ENCODE results near the gene SETBP1. TPM values are rescaled to one million over a fixed set of nuclear protein-coding genes. Genes with fewer than 3 reads are reported as not detected.

SETBP1 gene
- total RNA-seq, 2 experiments from 2014 or later, result 0.74 to 1.4 TPM

DNA sequence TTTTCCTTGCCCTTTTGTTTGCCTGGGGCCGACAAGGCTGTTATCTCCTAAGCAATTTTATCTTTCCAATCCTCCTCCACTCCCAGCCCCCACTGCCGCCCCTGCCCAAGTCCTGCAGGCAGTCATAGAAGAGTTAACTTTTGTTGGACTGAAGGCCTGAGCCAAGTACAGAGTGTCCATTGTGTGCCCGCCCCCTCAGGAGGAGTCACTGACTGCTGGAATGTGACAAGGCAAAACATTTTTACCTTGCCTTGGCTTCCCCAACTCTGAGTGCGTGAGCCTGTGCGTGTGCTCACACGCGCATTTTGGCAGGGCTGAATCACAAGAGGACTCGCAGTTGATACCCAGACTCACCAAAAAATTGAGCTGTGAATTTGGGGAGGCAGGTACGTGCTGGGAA, 16.2 kb downstream of the SETBP1 start:
- no peak overlapping the region for H3K4me3 Mint-ChIP-seq
- no peak for DNase-seq
- peaks cover 15% of the 10 kb centered on the region for H3K27me3 Mint-ChIP-seq (ENCODE audit: low read depth)
- intact Hi-C loops (cut with micrococcal nuclease), result no loop called here
- CTCF ChIA-PET, result interaction anchor here (0.6 kb wide), 1 partner anchor 117 kb away, joined by 3 read pairs; no protein-coding TSS in a partner anchor
- peaks cover 5% of the 10 kb centered on the region for H3K4me1 Mint-ChIP-seq (ENCODE audit: low read depth)
- no peaks in the 10 kb centered on the region for H3K36me3 Mint-ChIP-seq (ENCODE audit: low read depth)
- no peaks in the 10 kb centered on the region for H3K9me3 Mint-ChIP-seq
- H3K27ac Mint-ChIP-seq, result no peak overlapping the region

- intact Hi-C loops (cut with micrococcal nuclease), result no loop called here
- no peak overlapping the region for H3K27ac Mint-ChIP-seq
- H3K4me1 Mint-ChIP-seq (ENCODE audit: low read depth), result peaks cover 8% of the 10 kb centered on the region
- no peak for DNase-seq
- peaks cover 14% of the 10 kb centered on the region for H3K27me3 Mint-ChIP-seq (ENCODE audit: low read depth)
- H3K4me3 Mint-ChIP-seq, result no peak overlapping the region
- no peaks in the 10 kb centered on the region for H3K36me3 Mint-ChIP-seq (ENCODE audit: low read depth)
- H3K9me3 Mint-ChIP-seq, result no peaks in the 10 kb centered on the region
- CTCF ChIA-PET, result interaction anchor here (0.6 kb wide), 1 partner anchor 118 kb away, joined by 3 read pairs; no protein-coding TSS in a partner anchor
These were observed 16.6 kb downstream of the SETBP1 start for GRCh38 chr18:44697315-44697714.

GRCh38 chr18:44698518-44698917, 17.8 kb downstream of the SETBP1 start:
- no peak overlapping the region for H3K27ac Mint-ChIP-seq
- peaks cover 13% of the 10 kb centered on the region for H3K27me3 Mint-ChIP-seq (ENCODE audit: low read depth)
- no peaks in the 10 kb centered on the region for H3K9me3 Mint-ChIP-seq
- DNase-seq, result no peak
- intact Hi-C loops (cut with micrococcal nuclease), result no loop called here
- peaks cover 16% of the 10 kb centered on the region for H3K4me1 Mint-ChIP-seq (ENCODE audit: low read depth)
- CTCF ChIA-PET, result no interaction called here
- H3K4me3 Mint-ChIP-seq, result no peak overlapping the region
- no peaks in the 10 kb centered on the region for H3K36me3 Mint-ChIP-seq (ENCODE audit: low read depth)

DNA sequence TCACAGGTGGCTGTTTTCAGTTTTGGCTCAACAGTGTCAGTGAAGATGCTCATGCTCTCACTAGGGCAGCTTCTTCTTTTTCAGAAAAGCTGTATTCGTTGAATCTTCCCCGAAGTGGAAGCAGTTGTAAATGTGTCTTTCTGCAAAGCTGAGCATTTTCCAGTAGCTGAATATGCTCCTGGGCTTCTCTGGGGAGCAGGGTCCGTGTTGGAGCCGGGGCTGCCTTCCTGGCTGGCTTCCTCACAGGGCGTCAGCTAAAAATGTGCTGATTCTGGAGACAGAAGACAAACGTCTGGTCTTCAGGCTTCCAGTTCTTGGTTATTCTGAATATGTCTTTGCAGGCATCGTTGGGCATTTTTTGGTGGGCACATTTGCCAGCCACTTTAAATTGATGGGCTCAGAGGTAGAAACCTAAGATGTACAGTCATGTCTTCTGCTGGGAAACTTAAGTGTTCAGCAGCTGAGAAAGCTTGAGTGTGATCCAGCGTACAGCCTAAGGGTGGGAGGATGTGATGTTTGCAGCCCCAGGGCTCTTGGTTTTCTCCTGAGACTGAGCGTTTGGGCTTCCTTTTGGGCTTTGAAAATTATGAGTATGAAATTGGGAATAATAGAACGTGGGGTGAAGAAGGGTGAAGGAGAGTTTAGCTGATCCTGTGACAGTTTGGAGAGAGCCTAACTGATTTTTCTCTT, 19.0 kb downstream of the SETBP1 start:
- Mint-ChIP-seq H3K27ac (no peak overlapping the region), H3K4me1 (ENCODE audit: low read depth) (peaks cover 16% of the 10 kb centered on the region), H3K36me3 (ENCODE audit: low read depth) (no peaks in the 10 kb centered on the region), H3K27me3 (ENCODE audit: low read depth) (peaks cover 20% of the 10 kb centered on the region), H3K9me3 (no peaks in the 10 kb centered on the region), H3K4me3 (no peak overlapping the region)
- intact Hi-C loops (cut with micrococcal nuclease), result no loop called here
- CTCF ChIA-PET, result no interaction called here
- DNase-seq, result no peak

DNA sequence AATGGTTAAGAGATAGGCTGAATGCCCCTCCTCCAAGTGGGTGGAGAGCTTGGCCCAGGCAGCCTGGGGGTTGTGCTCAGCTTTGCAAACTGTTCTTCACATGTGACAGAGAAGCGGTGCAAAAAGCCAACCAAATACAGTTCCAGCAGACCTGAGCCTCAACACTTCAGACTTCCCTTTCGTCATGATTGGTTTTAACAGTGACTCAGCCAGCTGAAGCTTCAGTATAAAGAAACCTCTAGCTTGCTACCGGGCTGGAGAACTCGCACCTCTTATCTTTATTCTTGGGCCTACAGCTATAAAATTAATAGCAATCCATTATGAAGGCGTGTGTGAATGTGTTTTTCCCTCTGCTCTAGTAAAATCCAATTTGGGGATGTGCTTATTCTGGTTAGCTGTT, 20.0 kb downstream of the SETBP1 start:
- peaks cover 16% of the 10 kb centered on the region for H3K4me1 Mint-ChIP-seq (ENCODE audit: low read depth)
- peaks cover 20% of the 10 kb centered on the region for H3K27me3 Mint-ChIP-seq (ENCODE audit: low read depth)
- H3K36me3 Mint-ChIP-seq (ENCODE audit: low read depth), result no peaks in the 10 kb centered on the region
- DNase-seq, result no peak
- H3K27ac Mint-ChIP-seq, result no peak overlapping the region
- intact Hi-C loops (cut with micrococcal nuclease), result no loop called here
- H3K9me3 Mint-ChIP-seq, result no peaks in the 10 kb centered on the region
- CTCF ChIA-PET, result no interaction called here
- H3K4me3 Mint-ChIP-seq, result no peak overlapping the region

DNA sequence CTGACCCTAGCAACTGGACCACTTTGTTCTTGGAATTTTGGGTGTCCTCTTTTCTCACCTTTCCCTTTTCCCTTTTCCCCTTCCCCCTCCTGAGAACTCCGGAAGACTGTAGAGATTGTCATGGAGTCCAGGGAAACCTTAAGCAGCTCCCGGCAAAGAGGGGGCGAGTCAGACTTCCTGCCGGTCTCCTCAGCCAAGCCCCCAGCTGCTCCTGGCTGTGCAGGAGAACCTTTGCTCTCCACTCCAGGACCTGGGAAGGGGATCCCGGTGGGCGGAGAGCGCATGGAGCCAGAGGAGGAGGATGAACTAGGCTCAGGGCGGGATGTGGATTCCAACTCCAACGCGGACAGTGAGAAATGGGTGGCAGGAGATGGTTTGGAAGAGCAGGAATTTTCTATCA, 20.5 kb downstream of the SETBP1 start:
- no peak overlapping the region for H3K27ac Mint-ChIP-seq
- CTCF ChIA-PET, result no interaction called here
- no peak overlapping the region for H3K4me3 Mint-ChIP-seq
- H3K9me3 Mint-ChIP-seq, result no peaks in the 10 kb centered on the region
- intact Hi-C loops (cut with micrococcal nuclease), result no loop called here
- no peaks in the 10 kb centered on the region for H3K36me3 Mint-ChIP-seq (ENCODE audit: low read depth)
- peaks cover 20% of the 10 kb centered on the region for H3K27me3 Mint-ChIP-seq (ENCODE audit: low read depth)
- H3K4me1 Mint-ChIP-seq (ENCODE audit: low read depth), result peaks cover 16% of the 10 kb centered on the region
- DNase-seq, result no peak

GRCh38 chr18:44702594-44702993, 21.9 kb downstream of the SETBP1 start:
- CTCF ChIA-PET, result no interaction called here
- Mint-ChIP-seq H3K27me3 (ENCODE audit: low read depth) (peaks cover 27% of the 10 kb centered on the region), H3K9me3 (no peaks in the 10 kb centered on the region), H3K4me3 (no peak overlapping the region), H3K27ac (no peak overlapping the region), H3K36me3 (ENCODE audit: low read depth) (no peaks in the 10 kb centered on the region), H3K4me1 (ENCODE audit: low read depth) (peaks cover 16% of the 10 kb centered on the region)
- DNase-seq, result no peak
- intact Hi-C loops (cut with micrococcal nuclease), result loop anchor here (2.0 kb wide), 1 partner anchor 22 kb away; no protein-coding TSS in a partner anchor

GRCh38 chr18:44704135-44704789, 23.6 kb downstream of the SETBP1 start:
- Mint-ChIP-seq H3K27ac (no peak overlapping the region), H3K27me3 (ENCODE audit: low read depth) (peaks cover 27% of the 10 kb centered on the region), H3K4me3 (no peak overlapping the region), H3K9me3 (no peaks in the 10 kb centered on the region), H3K4me1 (ENCODE audit: low read depth) (peaks cover 10% of the 10 kb centered on the region), H3K36me3 (ENCODE audit: low read depth) (no peaks in the 10 kb centered on the region)
- DNase-seq, result no peak
- intact Hi-C loops (cut with micrococcal nuclease), result no loop called here
- CTCF ChIA-PET, result interaction anchor here (0.9 kb wide), 1 partner anchor 95 kb away, joined by 3 read pairs; no protein-coding TSS in a partner anchor

DNA sequence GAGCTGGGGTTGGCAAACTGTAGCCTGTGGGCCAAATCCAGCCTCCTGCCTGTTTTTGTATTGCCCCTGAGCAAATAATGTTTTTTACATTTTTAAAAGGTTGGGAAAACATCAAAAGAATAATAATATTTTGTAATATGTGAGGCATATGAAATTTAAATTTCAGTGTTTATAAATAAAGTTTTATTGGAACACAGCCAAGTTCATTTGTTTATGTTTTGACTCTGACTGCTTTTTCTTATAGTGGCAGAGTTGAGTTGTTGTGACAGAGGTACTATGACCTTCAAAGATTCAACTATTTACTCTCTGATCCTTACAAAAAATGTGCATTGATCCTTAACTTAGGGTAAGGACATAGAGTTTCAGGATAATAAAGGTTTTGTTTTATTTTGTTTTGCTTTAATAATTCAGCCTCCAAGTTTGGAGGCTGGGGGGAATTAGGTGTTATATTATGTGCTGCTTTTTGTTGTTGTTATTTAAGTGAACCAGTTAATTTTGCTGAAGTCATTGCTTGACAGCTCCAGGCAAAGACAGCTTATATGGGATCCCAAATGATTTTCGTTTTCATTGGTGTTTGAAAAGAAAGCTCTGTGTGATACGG, 24.5 kb downstream of the SETBP1 start:
- H3K9me3 Mint-ChIP-seq, result no peaks in the 10 kb centered on the region
- peaks cover 27% of the 10 kb centered on the region for H3K27me3 Mint-ChIP-seq (ENCODE audit: low read depth)
- H3K36me3 Mint-ChIP-seq (ENCODE audit: low read depth), result no peaks in the 10 kb centered on the region
- CTCF ChIA-PET, result interaction anchor here (0.9 kb wide), 1 partner anchor 94 kb away, joined by 3 read pairs; no protein-coding TSS in a partner anchor
- H3K4me3 Mint-ChIP-seq, result no peak overlapping the region
- H3K27ac Mint-ChIP-seq, result no peak overlapping the region
- no peak for DNase-seq
- intact Hi-C loops (cut with micrococcal nuclease), result no loop called here
- peaks cover 10% of the 10 kb centered on the region for H3K4me1 Mint-ChIP-seq (ENCODE audit: low read depth)

- no peak for DNase-seq
- Mint-ChIP-seq H3K27me3 (ENCODE audit: low read depth) (peaks cover 31% of the 10 kb centered on the region), H3K9me3 (no peaks in the 10 kb centered on the region), H3K4me1 (ENCODE audit: low read depth) (no peaks in the 10 kb centered on the region), H3K36me3 (ENCODE audit: low read depth) (no peaks in the 10 kb centered on the region), H3K27ac (no peak overlapping the region), H3K4me3 (no peak overlapping the region)
- intact Hi-C loops (cut with micrococcal nuclease), result no loop called here
- CTCF ChIA-PET, result no interaction called here
These were observed 27.9 kb downstream of the SETBP1 start for GRCh38 chr18:44708451-44709083.

DNA sequence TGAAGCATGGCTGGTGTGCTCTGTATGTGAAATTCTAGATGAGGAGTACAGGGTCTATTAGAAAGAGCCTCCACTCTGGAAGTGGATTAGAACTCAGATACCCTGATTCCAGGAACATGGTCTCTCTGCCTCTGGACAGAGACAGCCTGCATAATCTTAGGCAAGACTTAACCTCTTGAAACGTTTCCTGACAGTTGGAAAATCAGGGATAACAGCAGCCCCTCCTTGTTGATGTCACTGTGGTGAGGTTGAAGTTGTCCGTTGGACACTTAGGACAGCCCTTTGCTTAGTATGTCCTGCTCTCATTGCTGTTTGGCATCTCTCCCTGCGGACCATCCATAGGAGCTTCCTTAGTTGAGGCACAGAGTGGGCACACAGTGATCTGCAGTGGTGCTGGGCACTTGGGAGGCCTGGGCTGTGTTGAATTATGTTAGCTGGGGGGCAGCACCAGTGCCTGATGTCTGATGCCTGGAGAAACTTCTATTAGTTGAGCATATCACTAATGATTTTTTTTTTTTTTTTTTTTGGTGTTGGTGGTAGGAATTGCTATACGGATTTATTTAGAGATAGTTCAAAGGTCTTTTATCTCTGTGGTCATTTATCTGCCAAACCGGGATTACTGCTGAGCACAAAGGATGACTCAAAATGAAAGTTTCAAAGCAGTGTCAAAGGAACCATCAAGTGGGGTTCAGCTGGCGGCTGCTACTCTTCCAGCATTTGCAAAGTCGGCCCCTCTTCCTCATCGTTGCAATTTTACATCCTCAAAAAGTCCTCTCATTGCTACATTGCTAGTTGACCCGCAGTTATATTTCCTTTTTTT, 28.8 kb downstream of the SETBP1 start:
- Mint-ChIP-seq H3K36me3 (ENCODE audit: low read depth) (no peaks in the 10 kb centered on the region), H3K4me1 (ENCODE audit: low read depth) (no peaks in the 10 kb centered on the region), H3K4me3 (no peak overlapping the region), H3K27me3 (ENCODE audit: low read depth) (peaks cover 31% of the 10 kb centered on the region), H3K9me3 (no peaks in the 10 kb centered on the region), H3K27ac (no peak overlapping the region)
- DNase-seq, result no peak
- intact Hi-C loops (cut with micrococcal nuclease), result no loop called here
- CTCF ChIA-PET, result interaction anchor here (0.7 kb wide), 1 partner anchor 24 kb away, joined by 3 read pairs; no protein-coding TSS in a partner anchor

- H3K4me1 Mint-ChIP-seq (ENCODE audit: low read depth), result no peaks in the 10 kb centered on the region
- no peak for DNase-seq
- H3K27ac Mint-ChIP-seq, result no peak overlapping the region
- H3K27me3 Mint-ChIP-seq (ENCODE audit: low read depth), result peaks cover 29% of the 10 kb centered on the region
- H3K4me3 Mint-ChIP-seq, result no peak overlapping the region
- H3K36me3 Mint-ChIP-seq (ENCODE audit: low read depth), result no peaks in the 10 kb centered on the region
- intact Hi-C loops (cut with micrococcal nuclease), result no loop called here
- CTCF ChIA-PET, result no interaction called here
- no peaks in the 10 kb centered on the region for H3K9me3 Mint-ChIP-seq
These were observed 30.2 kb downstream of the SETBP1 start for GRCh38 chr18:44710931-44711330.

All from activated naive CD4-positive, alpha-beta T cell treated with anti-CD3 and anti-CD28 coated beads for 36 hours (primary cell).